NCI-H2196 treated with DMSO at 0.1 percent for 48 hours (cell line): ENCODE data around the gene ARID3B.
"Not testable (repeated sequence)": the region's sequence is repeated elsewhere in the genome, so short reads cannot be mapped to it uniquely, and the experiment has no call there.

Source experiments
- DNase-seq: peaks from one replicate; lab custom pipeline; 2025; ENCODE audit not compliant: unreplicated experiment; lab: John Stamatoyannopoulos, UW

The ARID3B gene

DNA sequence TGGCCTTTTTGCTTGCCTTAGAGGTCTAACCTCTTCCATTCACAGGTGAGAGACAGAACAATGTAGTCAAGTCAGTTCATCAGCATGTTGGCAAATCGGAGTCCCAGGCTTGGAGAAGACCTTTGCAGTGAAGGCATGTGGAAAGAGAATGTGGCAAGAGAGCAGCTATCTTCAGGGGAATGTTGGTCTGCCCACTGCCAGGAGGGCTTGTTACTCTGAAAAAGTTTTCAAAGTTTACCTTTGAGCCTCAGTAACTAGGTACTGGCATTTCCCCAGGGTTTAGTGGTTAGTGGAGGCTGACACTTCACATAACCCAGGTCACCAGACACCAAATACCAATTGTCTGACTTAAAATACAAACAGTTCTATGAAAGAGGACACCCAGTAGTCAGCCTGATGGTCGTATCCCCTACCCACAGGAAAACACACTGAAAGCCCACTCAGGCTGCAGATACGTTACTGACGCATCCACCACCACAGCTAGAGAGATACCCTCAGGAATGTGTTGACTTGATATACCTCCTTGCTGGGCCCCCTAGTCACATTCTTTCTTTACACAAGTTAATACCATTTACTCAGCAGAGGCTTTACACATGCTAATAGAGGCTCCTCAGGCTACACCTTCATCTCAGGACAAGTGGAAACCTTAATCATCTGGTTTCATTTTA, 9.7 kb upstream of the ARID3B start:
- DNase-seq: no peak

DNA sequence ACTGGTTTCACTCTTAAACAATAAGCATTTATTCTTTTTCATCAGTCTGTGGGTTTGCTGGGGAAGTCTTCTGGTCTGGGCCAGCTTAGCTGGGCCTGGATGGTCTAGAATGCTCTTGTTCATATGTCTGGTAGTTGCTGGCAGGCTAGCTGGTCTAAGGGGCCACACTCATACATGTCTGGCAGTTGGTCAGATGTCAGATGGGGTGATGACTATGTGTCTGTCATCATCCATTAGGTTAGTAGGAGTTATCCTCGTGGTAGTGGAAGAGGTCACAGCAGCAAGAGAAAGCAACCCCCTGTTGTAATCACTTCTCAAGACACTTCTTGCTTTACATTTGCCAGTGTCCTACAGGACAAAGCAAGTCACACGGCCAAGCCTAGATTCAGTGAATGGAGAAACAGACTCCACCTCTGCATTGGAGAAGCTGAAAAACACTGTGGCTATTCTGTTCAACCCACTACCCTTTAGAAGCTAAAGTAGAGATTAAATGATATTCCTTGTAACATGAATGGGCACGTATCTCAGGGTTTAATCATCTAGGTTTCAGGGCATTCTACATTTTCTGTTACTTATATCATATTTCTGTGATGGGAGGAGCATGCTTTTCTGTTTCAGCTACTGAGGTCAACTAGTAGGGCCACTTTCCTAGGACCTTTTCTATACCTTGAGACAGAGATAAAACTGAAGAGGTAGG, 5.5 kb upstream of the ARID3B start:
- DNase-seq: no peak

DNA sequence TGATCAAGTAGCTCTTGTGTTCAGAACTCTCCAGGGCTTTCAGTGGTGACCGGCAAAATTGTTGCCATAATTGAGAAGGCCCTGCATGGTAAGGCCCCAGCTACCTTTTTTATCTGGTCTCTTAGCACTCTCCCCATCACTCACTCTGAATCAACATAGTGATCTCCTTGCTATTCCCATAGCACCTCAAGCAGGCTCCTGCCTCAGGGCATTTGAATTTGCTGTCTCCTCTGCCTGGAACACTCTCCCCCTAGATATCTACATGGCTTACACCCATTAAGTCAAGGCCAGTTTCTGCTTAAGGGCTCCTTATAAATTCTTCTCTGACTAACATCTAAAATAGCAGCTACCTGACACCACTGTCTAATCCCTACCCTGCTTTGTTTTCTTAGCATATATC, 3.3 kb upstream of the ARID3B start:
- no peak for DNase-seq

DNA sequence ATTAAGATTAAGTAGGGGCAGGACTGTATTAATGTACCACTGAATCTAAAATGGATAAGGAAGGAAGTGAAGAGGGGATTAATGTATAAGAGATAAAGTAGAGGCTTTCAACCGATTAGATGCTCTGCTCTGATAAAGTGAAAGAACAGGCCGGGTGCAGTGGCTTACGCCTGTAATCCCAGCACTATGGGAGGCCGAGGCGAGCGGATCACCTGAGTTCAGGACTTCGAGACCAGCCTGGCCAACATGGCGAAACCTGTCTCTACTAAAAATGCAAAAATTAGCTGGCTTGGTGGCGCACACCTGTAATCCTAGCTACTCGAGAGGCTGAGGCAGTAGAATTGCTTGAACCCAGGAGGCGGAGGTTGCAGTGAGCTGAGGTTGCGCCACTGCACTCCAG, 1.5 kb upstream of the ARID3B start:
- not testable (repeated sequence) for DNase-seq

DNA sequence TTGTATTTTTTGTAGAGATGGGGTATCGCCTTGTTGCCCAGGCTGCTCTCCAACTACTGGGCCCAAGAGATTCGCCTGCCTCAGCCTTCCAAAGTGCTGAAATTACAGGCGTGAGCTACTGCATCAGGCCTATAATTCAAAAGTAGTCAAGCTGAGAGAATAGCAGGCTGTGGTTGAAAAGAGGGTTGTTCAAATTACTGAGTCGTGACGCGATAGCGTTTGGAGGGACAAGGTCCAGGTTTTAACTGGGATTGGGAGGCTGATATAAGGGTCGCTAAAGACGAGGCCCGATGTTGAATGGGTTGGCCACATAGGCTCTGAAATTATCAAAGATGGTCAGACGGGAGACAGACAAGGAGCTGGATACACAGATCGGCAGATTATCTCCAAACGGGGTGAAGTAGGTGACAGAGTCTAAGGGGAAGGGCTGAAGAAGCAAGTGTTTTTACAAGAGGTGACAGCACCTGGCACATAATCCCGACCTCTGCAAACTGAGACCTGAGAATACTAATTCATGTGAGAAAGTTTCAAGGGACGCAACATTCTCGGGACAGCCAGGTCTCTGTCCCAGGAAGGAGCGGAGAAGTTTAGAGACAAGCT, 759 bp upstream of the ARID3B start:
- DNase-seq: no peak

DNA sequence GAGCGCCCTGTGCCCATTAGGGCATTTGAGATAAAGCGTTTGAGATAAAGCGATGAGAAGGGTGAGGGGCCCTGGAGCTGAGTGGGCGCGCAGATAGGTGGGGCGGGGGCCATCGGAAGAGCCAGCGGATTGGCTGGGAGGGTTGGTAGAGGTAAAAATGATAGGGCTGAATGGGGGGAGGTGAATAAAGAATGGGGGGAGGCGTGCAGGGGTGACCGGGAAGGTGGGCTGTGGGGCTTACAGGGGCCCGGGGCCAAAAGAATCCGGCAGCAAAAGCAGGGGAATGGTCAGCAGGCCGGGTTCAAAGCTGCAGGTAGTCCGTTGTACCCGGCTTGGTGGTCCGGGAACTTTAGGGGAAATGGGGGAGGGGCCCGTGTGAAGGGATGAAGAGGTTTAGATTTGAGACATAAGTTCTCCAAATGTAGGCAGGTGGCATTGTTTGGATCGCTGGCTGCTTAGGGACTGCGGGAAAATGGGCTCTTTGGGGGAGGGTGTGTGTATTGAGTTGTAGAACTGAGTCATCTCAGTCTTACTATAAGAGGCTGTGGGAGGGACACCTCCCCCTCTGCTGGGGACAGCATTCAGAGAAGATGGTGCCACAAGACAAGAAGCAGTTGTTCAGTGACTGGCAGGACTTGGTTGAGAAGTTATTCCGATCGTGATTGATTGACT, 610 bp downstream of the ARID3B start:
- no peak for DNase-seq

DNA sequence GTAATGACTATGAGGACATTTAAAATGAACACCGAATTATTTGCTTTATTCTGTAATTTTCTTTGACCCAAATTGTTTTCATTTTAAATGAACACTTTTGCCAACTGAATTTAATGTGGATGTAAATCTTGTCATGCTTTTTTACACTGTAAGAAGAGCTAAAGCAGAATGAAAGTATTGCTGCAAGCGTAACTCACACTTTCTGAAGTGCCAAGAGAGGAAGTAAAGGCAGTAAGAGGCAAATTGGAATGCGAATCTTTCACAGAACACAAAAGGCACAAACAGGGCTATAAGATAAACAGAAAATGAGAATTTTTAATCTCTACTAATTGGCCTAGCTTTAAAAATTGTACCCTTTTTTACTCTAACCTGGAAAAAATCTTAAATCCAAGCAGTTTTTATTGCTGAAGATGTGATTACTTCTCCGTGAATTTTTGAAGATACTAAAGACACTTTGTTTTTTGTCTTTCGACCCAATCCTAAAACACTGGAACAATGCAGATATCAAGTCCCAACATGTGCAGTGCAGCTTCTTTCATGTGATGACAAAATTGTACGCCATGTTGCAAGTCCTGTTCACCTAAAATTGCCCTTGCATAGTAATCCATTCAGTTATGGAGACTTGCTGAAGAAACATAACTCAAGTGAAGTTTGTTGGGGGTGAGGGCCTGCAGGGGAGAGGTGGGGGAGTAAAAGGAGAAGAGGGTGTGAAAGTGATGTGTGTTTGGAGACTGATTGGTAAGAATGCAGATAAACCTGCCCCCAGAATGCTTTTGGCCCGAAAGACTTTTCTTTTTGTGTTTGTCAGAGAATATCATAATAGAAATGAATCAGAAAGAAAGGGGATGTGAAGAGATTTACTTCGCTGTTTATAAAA, 1.4 kb downstream of the ARID3B start:
- no peak for DNase-seq

DNA sequence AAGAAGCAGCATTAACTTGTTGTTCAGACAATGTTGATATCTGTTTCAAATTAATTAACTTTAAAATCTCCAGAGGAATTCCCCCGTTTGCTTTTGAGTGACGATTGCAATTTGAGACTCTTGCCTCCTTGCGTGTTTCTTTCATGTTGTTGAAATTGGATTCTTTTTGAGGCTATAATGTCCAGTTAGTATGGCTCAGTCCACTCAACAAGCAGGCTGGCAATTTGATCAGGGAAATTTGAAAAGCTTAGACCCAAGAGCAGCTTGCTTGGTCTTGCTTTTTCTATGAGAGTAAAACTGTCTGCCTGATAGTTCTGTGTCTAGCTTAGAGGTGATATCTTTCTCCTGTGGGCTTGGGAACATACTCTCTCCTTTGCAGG, 2.0 kb downstream of the ARID3B start:
- DNase-seq: no peak

DNA sequence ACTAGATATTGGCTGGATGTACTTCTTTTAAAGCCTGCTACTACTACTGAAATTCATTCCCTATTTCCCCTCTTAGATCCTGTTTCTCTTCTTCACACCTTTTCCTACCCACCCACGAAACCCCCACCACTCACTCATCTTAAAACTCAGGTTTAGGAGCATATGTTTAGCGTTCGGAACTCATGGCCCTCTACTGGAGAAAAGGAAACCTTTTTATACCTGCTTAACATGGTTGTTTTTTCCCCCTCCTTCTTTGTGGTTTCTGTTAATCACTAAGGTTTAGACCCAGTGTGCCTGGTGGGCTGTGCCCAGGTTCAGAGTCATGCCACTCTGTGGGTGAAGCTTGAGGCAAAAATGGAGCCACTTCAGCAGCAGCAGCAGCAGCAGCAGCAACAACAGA, 2.6 kb downstream of the ARID3B start:
- no peak for DNase-seq

DNA sequence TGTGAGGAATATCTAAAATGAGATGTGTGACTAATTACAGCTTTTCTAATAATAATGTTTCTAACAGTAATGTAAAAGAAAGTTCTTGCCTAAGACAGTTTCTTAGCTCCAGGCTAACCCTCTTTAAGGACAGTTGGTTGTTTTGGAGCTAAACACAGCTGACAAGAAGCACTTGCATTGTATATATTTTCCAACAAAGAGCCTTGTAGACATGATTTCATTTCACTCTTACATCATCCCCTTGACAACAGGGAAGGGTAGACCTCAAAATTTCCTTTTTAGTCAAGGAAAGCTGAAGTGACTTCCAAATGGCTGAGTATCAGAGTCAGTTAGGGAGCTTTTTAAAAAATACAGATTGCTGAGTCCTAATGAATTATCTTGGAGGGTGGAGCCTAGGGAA, 4.1 kb downstream of the ARID3B start:
- no peak for DNase-seq

DNA sequence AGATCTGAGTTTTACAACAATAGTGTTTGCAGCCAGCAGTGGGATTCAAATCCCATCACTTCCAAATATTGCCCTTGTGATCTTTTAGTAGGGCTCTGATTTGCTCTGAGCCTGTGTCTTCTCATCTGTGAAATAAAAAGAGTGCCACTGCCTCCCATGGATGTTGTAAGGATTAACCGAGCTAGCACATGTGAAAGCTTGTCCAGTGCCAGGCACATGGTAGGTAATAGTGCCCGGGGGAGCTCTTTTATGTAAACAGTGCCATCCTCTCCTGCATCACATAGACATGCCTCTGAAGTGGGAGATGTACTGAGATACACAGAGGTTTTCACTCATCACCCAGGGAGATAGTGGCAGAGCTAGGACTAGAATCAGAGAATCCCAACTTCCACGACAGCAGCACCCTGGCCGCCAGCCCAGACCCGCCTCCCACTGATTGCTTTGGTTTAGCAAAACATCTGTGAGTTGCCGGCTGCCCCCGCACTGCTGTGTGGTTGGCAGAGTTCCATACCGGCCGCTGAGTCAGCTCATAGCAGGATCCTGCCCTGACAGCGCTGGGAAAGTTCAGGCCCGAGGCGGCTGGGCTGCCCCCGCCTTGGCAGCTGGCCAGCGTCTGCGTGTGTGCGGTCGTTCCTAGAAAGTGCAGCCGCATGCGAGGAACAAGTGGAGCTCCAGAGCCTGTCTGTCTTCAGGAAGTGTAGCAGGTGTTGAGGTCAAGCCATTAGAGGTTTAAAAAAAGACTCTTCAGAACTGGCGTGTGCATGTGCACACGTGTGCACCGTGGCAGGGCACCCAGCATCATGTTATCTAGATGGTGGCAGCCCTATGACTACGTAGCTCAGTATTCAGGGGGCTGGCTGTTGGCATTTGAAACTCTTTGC, 5.0 kb downstream of the ARID3B start:
- DNase-seq: peak; percentile 82

DNA sequence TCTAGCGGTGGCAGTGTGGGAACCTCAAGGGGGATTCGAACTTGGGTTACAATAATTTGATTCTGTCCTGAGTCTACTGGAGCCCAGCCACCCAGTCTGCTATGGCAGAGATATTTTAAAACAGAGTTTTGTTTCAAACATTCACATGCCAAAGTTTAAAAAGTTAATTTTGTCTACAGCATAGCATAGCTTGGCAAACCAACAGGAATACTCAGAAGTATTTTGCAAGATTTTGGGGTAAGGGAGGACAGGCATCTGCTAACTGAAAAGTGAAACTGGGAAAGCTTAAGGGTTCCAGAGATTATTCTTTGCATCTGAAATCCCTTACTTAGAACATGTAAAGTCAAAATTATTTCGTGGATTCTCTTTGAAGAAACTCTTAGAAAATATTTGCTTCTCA, 6.6 kb downstream of the ARID3B start:
- DNase-seq: no peak

DNA sequence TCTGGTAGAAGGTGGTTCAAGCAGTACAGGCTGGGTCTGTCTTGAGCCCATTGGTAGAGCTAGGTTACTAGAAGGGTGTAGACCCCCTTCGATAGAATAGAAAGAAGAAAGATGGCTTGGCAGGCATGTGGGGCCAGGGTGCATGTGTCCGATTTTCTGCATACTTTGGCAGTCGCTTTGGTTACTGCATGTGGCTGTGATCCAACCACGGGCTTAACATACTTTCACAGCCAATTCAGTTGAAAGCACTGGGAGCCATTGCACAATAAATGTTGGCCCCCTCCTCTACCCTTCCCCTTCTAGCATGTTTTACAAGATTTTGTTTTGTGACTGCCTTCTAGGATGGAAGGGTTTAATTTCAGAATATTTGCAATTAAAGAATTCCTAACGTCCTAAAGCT, 7.2 kb downstream of the ARID3B start:
- DNase-seq: no peak

DNA sequence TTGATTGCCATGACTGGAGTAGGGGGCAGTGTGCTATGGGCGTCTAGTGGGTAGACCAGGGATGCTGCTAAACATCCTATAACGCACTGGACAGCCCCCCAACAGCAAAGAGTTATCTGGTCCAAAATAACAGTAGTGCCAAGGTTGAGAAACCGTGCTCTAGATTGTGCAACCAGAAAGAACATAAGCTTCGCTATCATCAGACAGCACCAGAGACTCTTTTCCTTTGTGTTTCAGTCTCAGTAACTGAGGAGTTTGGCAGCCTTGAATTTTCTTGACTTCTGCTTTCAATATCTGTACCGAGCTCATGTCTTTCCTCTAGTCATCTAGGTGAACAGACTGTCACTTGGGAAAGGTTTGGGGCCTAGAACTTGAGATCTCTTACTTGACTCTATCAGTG, 8.8 kb downstream of the ARID3B start:
- no peak for DNase-seq

DNA sequence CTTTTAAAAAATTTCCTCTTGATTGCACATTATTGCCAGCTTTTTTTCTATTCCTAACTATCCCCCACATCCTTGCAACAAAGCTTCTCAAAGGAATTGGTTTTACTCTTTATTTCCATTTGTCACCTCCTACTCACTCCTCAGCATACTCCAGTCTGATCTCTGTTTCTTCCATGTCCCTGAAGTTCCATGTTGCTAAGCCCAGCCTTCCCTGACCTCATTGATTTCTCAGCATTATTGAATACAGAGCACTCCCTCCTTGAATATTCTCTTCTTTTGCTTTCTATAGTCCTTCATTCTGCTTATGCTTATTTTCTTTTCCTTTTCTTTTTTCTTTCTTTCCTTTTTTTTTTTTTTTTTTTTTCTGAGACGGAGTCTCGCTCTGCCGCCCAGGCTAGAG, 10.7 kb downstream of the ARID3B start:
- no peak for DNase-seq

DNA sequence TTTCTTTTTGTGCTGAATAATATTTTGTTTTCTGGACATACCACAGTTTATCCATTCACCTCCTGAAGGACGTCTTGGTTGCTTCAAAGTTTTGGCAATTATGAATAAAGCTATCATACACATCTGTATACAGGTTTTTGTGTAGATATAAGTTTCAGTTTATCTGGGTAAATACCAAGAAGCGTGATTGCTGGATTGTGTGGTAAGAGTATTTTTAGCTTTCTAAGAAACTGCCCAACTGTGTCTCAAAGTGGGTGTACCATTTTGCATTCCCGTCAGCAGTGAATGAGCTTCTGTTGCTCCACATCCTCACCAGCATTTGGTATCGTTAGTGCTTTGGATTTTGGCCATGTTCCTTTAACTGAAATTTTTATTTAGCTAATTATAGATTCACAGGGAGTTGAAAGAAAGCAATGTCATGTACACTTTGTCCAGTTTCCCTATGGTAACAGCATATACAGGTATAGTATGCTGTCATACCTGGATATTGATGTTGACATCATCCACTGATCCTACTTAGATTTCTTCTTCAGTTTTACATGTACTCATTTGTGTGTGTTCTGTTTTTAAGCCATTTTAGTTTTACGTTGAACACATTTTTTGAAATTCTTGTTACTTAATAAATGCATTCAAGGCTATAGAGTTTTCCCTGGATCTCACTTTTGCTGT, 11.9 kb downstream of the ARID3B start:
- no peak for DNase-seq

DNA sequence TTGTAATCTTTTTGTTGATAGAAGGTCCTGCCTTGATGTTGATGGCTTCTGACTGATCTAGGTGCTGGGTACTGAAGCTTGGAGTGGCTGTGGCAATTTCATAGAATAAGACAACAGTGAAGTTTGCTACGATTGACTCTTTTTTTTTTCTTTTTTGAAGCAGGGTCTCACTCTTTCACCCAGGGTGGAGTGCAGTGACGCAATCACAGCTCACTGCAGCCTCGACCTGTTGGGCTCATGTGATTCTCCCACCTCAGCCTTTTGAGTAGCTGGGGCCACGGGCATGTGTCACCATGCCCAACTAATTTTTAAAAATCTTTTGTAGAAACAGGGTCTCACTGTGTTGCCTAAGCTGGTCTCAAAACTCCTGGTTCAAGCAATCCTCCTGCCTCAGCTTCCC, 14.2 kb downstream of the ARID3B start:
- DNase-seq: no peak

DNA sequence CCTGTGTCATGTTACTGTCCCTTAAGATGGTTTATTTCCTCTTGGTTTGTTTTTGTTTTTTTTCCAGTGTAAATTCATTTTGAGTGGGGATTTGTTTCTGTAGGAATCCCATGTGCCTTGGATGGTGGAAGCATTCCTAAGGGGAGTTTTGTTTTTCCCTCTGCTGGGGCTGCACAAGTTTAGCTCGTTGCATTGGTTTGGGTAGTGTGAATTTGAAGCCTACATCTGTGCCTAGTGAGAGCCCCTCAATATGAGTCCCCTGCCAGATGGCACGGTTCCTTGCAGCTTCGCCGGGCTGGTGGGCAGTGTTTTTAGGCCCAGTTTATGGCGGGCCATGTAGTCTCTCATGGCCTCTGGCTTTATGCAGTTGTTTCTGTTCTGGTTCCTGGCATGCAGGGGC, 17.7 kb downstream of the ARID3B start:
- no peak for DNase-seq

DNA sequence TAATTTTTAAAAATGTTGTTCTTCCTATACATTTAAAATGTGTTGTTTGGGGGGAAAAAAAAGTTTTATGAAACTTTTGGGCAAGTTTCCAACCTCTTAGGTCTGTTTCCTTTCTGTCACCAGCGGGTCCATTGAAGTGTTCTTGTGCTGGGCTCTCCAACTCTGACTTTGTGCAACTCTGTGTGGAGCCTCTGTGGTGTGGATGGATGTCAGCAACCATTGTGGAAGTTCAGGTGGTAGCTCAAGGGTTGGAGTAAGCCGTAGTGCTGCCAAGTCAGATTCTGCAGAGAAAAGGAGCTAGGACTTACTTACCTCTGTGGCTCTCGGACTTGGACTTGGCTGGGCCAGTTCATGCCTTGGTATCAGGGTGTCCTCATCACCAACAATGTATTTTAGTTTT, 22.4 kb downstream of the ARID3B start:
- DNase-seq: no peak

DNA sequence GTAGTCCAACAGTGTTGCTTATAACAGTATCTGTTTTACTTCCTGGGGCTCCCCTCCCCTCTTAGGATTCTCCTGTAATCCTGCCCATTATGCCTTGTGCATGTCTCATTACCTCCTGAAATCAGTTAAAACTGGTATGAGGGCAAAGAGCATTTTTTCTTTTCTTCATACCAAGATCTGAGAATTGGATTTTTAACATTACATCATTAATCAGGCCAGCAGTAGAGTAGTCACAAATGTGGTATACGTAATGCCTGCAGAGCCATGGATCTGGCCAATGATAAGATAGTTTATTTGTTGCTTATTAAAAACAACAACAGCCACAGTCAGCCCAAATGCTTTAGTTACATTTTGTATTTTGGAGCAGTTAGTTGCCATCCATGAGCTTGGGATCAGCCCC, 23.2 kb downstream of the ARID3B start:
- no peak for DNase-seq
